ENCODE measurements around the gene PTGES3.

Gene PTGES3

GRCh38 chr12:56645201-56645716 is 42.8 kb downstream of the PTGES3 start:
- TF ChIP-seq GATA3 (IDR thresholded peaks at IDR 0.05; ENCODE audit: low read depth, low read length) = no peak
- no peak for TF ChIP-seq GATA2 (IDR thresholded peaks at IDR 0.05; ENCODE audit: low read depth, low read length)

GRCh38 chr12:56644654-56645053 is 43.4 kb downstream of the PTGES3 start:
- no peak for TF ChIP-seq GATA2 (IDR thresholded peaks at IDR 0.05; ENCODE audit: low read depth, low read length)
- no peak for TF ChIP-seq GATA3 (IDR thresholded peaks at IDR 0.05; ENCODE audit: low read depth, low read length)

GRCh38 chr12:56641219-56641618 is 46.9 kb downstream of the PTGES3 start:
- TF ChIP-seq GATA3 (IDR thresholded peaks at IDR 0.05; ENCODE audit: low read depth, low read length) (no peak), GATA2 (IDR thresholded peaks at IDR 0.05; ENCODE audit: low read depth, low read length) (no peak)

GRCh38 chr12:56637621-56638020 is 50.5 kb downstream of the PTGES3 start:
- TF ChIP-seq GATA3 (IDR thresholded peaks at IDR 0.05; ENCODE audit: low read depth, low read length) (no peak), GATA2 (IDR thresholded peaks at IDR 0.05; ENCODE audit: low read depth, low read length) (no peak)

- TF ChIP-seq GATA3 (IDR thresholded peaks at IDR 0.05; ENCODE audit: low read depth, low read length) (no peak), GATA2 (IDR thresholded peaks at IDR 0.05; ENCODE audit: low read depth, low read length) (no peak)
Measured at GRCh38 chr12:56636675-56637540, 51.2 kb downstream of the PTGES3 start.

GRCh38 chr12:56635806-56636674 is 52.0 kb downstream of the PTGES3 start:
- TF ChIP-seq GATA2 (IDR thresholded peaks at IDR 0.05; ENCODE audit: low read depth, low read length) = no peak
- no peak for TF ChIP-seq GATA3 (IDR thresholded peaks at IDR 0.05; ENCODE audit: low read depth, low read length)

- TF ChIP-seq GATA3 (IDR thresholded peaks at IDR 0.05; ENCODE audit: low read depth, low read length) = no peak
- no peak for TF ChIP-seq GATA2 (IDR thresholded peaks at IDR 0.05; ENCODE audit: low read depth, low read length)
Measured at GRCh38 chr12:56634837-56635791, 53.0 kb downstream of the PTGES3 start.

GRCh38 chr12:56634242-56634836 is 53.7 kb downstream of the PTGES3 start:
- no peak for TF ChIP-seq GATA2 (IDR thresholded peaks at IDR 0.05; ENCODE audit: low read depth, low read length)
- TF ChIP-seq GATA3 (IDR thresholded peaks at IDR 0.05; ENCODE audit: low read depth, low read length) = no peak

GRCh38 chr12:56633468-56634241 is 54.4 kb downstream of the PTGES3 start:
- TF ChIP-seq GATA2 (IDR thresholded peaks at IDR 0.05; ENCODE audit: low read depth, low read length) = no peak
- no peak for TF ChIP-seq GATA3 (IDR thresholded peaks at IDR 0.05; ENCODE audit: low read depth, low read length)

- no peak for TF ChIP-seq GATA2 (IDR thresholded peaks at IDR 0.05; ENCODE audit: low read depth, low read length)
- no peak for TF ChIP-seq GATA3 (IDR thresholded peaks at IDR 0.05; ENCODE audit: low read depth, low read length)
Measured at GRCh38 chr12:56632701-56633467, 55.2 kb downstream of the PTGES3 start.

GRCh38 chr12:56631790-56632700 is 56.0 kb downstream of the PTGES3 start:
- TF ChIP-seq GATA3 (IDR thresholded peaks at IDR 0.05; ENCODE audit: low read depth, low read length) (no peak), GATA2 (IDR thresholded peaks at IDR 0.05; ENCODE audit: low read depth, low read length) (no peak)

Measured in SH-SY5Y (cell line).